GM18951 (cell line): Measurements from ENCODE around the gene GPRC5B.

Experiments used
- POLR2A ChIP-seq: IDR thresholded peaks from 4 replicates; pipeline ENCODE4 v1.6.1; 2011; ENCODE audit warnings: mild to moderate bottlenecking; ENCODE audit not compliant: insufficient read length, insufficient read depth; ENCODE audit errors: extremely low read depth
- in situ Hi-C: fragments of 300-500 bp; cut with MboI; formaldehyde crosslinking; loops from one replicate; pipeline ENCODE4 v1.12.0; 2022; ENCODE audit warnings: low sequenced_read_pairs, mixed read lengths, inconsistent platforms; ENCODE audit not compliant: unreplicated experiment

Gene GPRC5B

GRCh38 chr16:19888834-19889233, 4.2 kb upstream of the GPRC5B start:
- in situ Hi-C loops = loop anchor here (10.0 to 25.0 kb wide), 2 partner anchors 177 to 284 kb away; partner anchors contain the start of genes IQCK and KNOP1
- TF ChIP-seq POLR2A = no peak

DNA sequence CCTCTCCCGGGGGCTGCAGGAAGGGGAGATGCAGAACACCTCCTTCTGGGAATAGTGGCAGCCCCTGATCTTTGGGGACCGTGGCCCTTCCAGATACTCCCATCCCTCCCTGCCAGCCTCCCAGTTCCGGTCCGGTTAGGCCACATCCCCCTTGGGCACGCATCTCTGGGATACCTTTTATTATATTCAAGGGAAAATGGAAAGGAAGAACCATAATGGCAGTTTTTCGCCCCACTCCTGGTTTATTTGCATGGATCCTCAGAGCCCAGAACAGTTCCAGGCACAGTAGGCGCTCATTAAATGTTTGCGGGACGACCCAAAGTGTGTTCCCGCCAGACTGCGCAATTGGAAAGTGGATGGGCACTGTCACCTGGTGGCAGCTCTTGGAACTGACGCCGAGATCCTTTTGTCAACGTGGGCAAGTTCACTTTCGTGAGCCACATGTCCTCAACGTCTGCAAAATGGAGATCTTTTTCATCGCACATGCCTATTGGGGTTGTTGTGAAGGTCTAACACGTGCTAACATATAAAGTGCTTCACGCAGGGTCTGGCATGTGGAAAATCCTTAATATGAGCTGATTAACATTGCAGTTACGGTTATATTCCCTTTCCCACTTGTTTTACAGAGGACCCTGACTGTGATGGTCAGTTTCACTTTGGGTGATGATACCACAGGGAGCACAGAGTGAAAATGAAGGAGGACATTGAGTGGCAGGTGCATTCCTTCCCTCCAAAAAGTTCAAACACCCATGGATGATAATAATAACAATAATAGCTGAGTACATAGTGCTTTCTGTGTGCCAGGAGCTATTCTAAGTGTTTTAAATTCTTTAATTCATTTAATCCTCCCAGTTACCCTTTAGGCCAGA, 1.7 kb upstream of the GPRC5B start:
- TF ChIP-seq POLR2A = no peak
- in situ Hi-C loops = loop anchor here (10.0 to 25.0 kb wide), 2 partner anchors 174 to 282 kb away; partner anchors contain the start of genes IQCK and KNOP1

DNA sequence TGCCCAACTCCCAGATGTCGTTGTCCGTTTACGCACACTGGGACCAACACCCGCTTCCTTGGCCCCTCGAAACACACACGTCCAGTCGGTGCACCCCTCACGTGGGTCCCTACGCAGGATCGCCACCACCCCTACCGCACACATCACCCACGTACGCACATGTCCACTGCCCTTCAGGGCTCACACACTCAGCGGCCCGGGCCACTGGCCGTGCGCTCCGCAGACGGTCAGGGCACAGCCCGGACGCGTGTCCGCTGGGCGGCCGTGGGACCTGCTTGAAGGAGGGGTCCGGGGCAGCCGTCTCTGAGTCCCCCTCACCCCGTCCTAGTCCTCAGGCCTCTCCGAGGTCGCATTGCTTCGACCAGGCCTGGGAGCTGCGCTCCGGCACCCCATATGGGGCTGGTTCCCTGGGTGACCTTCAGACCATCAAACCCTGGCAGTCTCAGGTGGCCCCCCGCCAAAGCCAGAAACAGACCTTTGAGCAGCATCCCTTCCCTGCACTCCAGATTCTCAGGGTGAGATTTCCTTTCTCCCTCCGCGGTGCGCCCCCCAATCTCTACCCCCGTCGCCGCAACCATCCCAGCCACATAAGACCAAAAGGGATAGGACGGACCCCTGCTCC, 914 bp upstream of the GPRC5B start:
- in situ Hi-C loops = loop anchor here (10.0 to 25.0 kb wide), 2 partner anchors 173 to 281 kb away; partner anchors contain the start of genes IQCK and KNOP1
- TF ChIP-seq POLR2A = no peak

GRCh38 chr16:19883966-19884485, 622 bp downstream of the GPRC5B start:
- TF ChIP-seq POLR2A = no peak
- in situ Hi-C loops = loop anchor here (10.0 to 25.0 kb wide), 2 partner anchors 172 to 279 kb away; partner anchors contain the start of genes IQCK and KNOP1

DNA sequence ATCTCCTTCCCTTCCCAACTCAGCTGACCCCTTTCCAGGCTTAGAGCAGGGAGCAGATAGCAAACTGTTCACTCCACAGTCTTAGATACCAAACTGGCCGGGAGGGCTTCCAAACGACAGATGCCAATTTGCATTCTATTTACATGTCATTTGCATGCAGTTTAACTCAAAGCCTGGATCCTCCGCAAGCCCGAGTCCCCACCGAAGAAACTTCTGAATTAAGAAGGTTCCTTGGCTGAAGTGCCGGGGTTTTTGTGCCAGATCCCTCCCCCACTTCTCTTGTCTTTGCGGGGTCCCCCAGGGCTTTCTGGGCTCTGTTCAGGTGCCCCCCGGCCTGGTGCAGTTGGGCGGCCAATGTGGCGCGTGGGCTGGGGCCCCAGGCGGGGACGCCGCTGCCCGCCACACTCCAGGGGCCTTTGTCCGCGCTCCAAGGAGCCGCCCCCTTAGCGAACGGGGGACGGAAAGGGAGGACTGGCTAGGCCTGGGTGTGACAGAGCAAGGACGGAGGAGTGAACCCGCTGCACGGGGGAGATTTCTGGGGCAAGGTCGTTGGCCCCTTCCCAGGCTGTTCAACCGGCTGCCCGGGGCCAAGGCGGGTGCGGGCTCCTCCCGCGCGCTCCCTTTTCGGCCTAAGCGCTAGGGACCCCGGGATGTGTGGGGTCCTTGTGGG, 1.2 kb downstream of the GPRC5B start:
- no peak for TF ChIP-seq POLR2A
- in situ Hi-C loops = loop anchor here (10.0 to 25.0 kb wide), 2 partner anchors 171 to 279 kb away; partner anchors contain the start of genes IQCK and KNOP1

- in situ Hi-C loops = loop anchor here (10.0 to 25.0 kb wide), 2 partner anchors 170 to 278 kb away; partner anchors contain the start of genes IQCK and KNOP1
These were observed 2.0 kb downstream of the GPRC5B start for GRCh38 chr16:19882646-19883045.

DNA sequence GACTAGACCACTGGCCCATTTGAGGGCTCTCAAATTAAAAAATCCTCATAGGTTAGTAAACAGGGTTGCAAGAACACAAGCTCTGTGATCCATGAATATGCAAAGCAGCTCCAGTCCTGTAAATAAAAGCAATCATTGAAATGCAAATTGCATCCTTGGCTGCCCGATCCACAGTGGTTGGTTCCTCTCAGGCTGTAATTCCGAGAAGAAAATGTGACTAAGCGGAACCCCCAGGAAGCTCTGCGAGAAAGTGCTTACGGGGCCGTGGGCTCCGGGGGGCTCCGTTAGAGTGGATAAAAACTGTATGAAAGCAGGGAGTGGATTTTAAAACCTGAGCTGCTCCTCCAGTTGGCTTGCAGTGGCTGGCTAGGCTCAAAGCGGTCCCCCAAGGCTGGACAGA, 2.5 kb downstream of the GPRC5B start:
- no peak for TF ChIP-seq POLR2A
- in situ Hi-C loops = loop anchor here (10.0 to 25.0 kb wide), 2 partner anchors 170 to 277 kb away; partner anchors contain the start of genes IQCK and KNOP1

More at GRCh38 chr16:19882646-19883045, 2.0 kb downstream of the GPRC5B start:
- TF ChIP-seq POLR2A = no peak

- in situ Hi-C loops = loop anchor here (10.0 to 25.0 kb wide), 2 partner anchors 169 to 277 kb away; partner anchors contain the start of genes IQCK and KNOP1
- no peak for TF ChIP-seq POLR2A
These were observed 2.9 kb downstream of the GPRC5B start for GRCh38 chr16:19881783-19882182.

- no peak for TF ChIP-seq POLR2A
- in situ Hi-C loops = loop anchor here (10.0 to 25.0 kb wide), 2 partner anchors 169 to 276 kb away; partner anchors contain the start of genes IQCK and KNOP1
These were observed 3.6 kb downstream of the GPRC5B start for GRCh38 chr16:19881028-19881427.

- no peak for TF ChIP-seq POLR2A
- in situ Hi-C loops = loop anchor here (25.0 kb wide), 1 partner anchor 167 kb away; the partner anchor contains the start of genes IQCK and KNOP1
These were observed 5.3 kb downstream of the GPRC5B start for GRCh38 chr16:19879241-19879792.

DNA sequence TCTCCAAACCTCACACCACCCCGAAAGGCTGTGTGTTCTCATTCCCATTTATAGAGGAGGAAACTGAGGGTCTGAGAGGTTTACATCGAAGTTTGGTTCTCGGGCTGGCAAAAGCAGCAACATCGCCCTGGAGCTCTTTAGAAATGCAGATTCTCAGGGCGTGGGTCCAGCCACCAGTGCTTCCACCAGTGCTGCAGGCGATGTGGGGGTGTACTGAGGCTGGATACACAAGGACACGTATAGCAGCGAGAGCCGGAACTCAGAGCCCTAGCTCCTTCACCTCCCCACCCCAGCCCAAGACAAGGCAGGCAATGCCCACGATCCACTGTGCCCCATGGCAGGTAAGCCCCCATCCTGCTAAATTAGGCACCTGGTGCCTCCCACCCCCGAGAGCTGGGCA, 5.9 kb downstream of the GPRC5B start:
- in situ Hi-C loops = loop anchor here (25.0 kb wide), 1 partner anchor 166 kb away; the partner anchor contains the start of genes IQCK and KNOP1
- TF ChIP-seq POLR2A = no peak

GRCh38 chr16:19876501-19877059, 8.1 kb downstream of the GPRC5B start:
- no peak for TF ChIP-seq POLR2A

DNA sequence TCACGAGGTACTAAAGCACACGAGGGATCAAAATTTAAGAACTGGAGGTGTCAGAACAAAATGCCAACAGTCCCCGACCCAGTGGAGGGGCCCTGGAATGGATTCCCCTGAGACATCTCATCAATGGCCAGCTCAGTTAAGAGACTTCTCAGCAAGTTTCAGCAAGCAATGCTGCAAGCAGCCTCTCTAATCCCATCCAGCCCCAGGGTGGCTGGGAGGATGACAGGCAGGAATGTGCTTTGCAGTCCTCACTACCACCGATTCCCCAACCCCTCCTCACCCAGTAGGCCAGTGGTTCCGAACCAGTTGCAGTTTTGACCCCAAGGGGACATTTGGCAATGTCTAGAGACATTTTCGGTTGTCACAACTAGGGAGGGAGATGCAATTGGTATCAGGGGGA, 8.7 kb downstream of the GPRC5B start:
- no peak for TF ChIP-seq POLR2A
- in situ Hi-C loops = loop anchor here (25.0 kb wide), 1 partner anchor 164 kb away; the partner anchor contains the start of genes IQCK and KNOP1

More at GRCh38 chr16:19876501-19877059, 8.1 kb downstream of the GPRC5B start:
- in situ Hi-C loops = loop anchor here (25.0 kb wide), 1 partner anchor 164 kb away; the partner anchor contains the start of genes IQCK and KNOP1
